Activated naive CD4-positive, alpha-beta T cell treated with anti-CD3 and anti-CD28 coated beads, Interleukin-2, amount 50 U/mL, for 16 hours (primary cell): ENCODE measurements around the gene CDK7.
"Not testable (repeated sequence)": the region's sequence is repeated elsewhere in the genome, so short reads cannot be mapped to it uniquely, and the experiment has no call there.

Experiments
- DNase-seq: peaks from one replicate; pipeline ENCODE4 v3.0.0-alpha.2; 2020

Gene CDK7

DNA sequence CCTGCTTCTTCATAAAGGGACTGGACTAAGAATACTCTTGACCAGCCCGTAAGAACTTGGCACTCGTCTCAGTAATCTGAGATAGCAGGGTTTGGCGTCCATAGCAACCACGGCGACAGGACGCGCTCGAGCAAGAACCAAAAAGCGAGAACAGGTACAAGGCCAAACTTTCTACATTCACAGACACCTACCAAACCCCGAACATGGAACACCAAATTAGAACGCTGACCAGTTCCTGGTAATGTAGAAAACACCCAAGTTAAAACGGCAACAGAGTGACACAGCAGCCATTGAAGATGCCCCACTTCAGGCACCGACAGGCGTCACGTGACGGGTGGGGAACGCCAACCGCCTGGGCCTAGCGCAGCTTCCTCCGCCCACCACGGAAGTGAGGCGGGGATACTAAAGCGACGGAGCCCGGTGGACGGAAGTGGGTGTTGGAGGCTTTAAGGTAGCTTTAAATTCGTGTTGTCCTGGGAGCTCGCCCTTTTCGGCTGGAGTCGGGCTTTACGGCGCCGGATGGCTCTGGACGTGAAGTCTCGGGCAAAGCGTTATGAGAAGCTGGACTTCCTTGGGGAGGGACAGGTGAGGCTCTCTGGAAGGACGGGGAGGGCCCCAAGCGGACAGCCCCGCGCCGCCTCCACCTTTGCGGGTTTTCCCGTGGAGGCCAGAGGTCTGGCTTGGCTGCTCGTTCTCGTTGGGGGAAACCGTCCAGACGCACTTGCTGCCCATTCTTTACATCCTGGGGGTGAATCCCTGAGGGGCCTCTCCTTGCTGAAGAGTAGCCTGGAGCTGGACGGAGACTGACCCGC is at the start of gene CDK7:
Gene CDK7, plus strand, starts transcription at position 430 of the 812 bp plus-strand sequence. Its CDS starts 90 bp downstream, at position 520.
- peak; percentile 94 for DNase-seq

DNA sequence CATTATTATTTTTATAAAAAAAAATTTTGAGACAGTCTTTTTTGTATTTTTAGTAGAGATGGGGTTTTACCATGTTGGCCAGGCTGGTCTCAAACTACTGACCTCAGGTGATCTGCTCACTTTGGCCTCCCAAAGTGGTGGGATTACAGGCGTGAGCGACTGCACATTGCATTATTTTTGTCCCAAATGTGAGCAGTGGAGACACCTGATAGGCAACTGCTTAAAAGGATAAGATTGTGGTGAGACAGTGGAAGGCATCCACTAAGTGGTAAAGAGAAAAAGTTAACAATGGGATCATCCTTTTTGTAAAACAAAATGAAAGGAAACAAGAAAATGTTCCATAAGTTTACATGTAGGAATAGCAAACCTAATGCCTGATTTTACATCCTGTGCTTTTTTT is 47.3 kb upstream of the CDK7 start:
- no peak for DNase-seq

DNA sequence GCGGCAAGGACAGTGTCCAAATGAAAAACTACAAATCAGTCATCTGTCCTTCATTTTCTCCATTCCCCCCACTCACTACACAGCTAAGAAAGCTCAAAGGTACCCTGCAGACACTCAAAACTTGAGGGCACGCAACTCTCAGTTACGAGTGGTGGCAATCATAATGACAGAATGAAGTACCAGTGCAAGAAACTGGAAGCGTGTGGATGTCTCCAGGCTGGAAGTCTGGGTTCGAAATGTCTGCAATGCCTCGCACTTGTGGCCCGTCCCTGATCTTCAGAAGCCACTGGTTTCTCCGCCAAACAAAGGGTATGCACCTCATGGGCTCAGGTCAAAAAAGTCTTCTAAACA is 45.9 kb upstream of the CDK7 start:
- DNase-seq: no peak

GRCh38 chr5:69189162-69190086 is 45.3 kb upstream of the CDK7 start, which contains the start of gene CENPH:
TSS of gene CENPH (plus strand) at chr5:69189583. CDS start at chr5:69189635, 52 bp downstream.
- DNase-seq: peak; percentile 89

GRCh38 chr5:69202497-69202896 is 32.2 kb upstream of the CDK7 start:
- DNase-seq: no peak

GRCh38 chr5:69206528-69207190 is 28.0 kb upstream of the CDK7 start:
- no peak for DNase-seq

DNA sequence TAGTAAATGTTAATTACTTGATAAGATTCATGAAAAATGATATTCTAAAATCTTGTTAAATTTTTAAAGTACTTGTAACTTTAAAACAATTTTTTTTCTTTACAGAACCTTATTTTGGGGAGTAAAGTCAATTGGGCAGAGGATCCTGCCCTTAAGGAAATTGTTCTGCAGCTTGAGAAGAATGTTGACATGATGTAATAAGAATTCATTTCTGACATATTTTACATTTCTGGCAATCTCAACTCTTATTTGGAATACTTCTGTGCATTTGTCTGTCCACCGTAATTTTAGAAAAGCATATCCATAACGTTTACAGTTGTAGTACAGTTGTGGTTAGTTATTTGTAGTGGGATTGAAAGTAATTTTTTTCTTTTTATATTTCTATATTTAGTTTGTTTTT is 25.1 kb upstream of the CDK7 start:
- no peak for DNase-seq

GRCh38 chr5:69211200-69211599 is 23.5 kb upstream of the CDK7 start:
- no peak for DNase-seq

GRCh38 chr5:69212022-69212421 is 22.7 kb upstream of the CDK7 start:
- DNase-seq: no peak

DNA sequence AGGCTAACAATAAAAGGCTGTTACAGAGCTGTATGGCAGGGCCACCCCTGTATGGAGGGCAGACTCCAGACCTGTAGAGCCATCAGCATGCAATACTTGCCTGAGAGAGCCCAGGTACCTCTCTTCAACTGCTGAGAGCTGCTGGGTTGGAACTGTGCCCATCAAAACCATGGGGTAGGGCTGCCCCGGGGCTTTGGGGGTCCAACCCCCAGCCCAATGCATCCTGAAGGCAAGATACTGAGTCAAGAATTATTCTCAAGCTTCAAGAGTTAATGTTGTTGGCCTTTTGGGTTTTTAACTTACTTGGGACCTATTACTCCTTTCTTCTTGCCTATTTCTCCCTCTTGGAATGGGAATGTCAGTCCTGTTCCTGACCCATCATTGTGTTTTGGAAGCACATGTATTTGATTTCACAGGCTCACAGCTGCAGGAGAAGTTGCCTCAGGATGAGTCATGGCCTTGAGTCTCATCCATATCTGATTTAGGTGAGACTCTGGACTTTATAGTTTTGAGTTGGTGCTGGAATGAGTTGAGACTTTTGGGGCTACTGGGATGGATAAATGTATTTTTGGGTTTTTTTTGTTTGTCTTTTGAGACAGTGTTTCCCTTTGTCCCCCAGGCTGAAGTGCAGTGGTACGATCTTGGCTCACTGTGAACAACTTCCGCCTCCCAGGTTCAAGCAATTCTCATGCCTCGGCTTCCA is 21.0 kb upstream of the CDK7 start:
- no peak for DNase-seq

GRCh38 chr5:69217151-69217511 is 17.6 kb upstream of the CDK7 start:
- DNase-seq: no peak

- peak; percentile 90 for DNase-seq
These were observed 16.8 kb upstream of the CDK7 start for GRCh38 chr5:69217548-69218526.

GRCh38 chr5:69219939-69220338 is 14.7 kb upstream of the CDK7 start:
- DNase-seq: no peak

DNA sequence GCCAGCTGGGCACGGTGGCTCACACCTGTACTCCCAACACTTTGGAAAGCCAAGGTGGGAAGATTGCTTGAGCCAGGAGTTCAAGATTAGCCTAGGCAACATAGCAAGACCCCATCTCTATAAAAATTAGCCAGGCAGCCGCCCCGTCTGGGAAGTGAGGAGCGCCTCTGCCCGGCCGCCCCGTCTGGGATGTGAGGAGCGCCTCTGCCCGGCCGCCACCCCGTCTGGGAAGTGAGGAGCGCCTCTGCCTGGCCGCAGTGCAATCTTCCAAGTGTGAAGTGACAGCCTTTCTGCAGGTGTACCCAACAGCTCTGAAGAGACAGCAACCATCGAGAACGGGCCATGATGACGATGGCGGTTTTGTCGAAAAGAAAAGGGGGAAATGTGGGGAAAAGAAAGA is 14.3 kb upstream of the CDK7 start:
- not testable (repeated sequence) for DNase-seq

DNA sequence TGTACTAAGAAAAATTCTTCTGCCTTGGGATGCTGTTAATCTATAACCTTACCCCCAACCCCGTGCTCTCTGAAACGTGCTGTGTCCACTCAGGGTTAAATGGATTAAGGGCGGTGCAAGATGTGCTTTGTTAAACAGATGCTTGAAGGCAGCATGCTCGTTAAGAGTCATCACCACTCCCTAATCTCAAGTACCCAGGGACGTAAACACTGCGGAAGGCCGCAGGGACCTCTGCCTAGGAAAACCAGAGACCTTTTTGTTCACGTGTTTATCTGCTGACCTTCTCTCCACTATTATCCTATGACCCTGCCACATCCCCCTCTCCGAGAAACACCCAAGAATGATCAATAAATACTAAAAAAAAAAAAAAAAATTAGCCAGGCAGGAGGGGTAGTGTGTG is 13.9 kb upstream of the CDK7 start:
- not testable (repeated sequence) for DNase-seq

DNA sequence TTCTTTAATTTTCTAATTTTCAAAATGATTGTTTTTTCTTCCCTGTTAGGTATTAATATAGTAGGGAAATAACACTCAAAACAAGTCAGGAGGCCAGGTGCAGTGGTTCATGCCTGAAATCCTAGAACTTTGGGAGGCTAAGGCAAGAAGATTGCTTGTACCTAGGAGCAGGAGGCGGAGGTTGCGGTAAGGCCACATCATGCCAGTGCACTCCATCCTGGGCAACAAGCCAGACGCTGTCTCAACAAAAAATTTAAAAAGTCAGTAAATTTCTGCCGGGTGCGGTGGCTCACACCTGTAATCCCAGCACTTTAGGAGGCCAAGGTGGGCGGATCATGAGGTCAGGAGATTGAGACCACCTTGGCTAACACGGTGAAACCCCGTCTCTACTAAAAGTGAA is 10.2 kb upstream of the CDK7 start:
- DNase-seq: no peak

DNA sequence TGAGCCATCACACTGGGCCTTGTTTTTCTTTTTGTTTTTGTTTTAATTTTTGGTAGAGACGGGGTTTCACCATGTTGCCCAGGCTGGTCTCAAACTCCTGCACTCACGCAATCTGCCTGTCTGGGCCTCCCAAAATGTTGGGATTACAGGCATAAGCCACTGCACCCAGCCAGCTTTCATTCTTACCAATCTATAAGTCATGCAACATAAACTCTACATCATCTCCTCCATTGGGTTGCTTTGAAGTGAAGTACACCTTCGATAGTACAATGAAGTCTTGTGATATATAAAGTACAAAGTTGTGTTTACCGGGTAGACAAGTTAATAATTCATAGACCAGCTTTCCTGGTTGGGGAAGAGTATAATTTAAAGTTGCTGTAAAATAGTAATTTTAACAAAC is 8.8 kb upstream of the CDK7 start:
- no peak for DNase-seq

GRCh38 chr5:69230181-69230580 is 4.5 kb upstream of the CDK7 start:
- no peak for DNase-seq

GRCh38 chr5:69231281-69231680 is 3.4 kb upstream of the CDK7 start:
- DNase-seq: no peak

DNA sequence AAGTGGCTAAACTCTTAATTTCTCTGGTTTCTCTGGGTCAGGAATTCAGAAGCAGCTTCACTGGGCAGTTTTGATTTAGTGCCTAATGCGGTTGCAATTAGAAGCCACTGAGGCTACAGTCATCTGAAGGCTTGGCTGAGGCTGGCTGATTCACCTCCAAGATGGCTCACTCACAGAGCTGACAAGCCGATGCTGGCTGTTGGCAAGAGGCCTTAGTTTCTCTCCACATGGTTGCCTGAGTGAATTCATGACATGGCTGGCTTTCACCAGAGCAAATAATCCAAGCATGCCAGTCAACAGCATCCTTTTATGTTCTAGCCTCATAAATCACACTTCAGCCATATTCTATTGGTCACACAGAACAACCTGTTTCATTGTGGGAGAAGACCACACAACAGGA is 2.8 kb upstream of the CDK7 start:
- no peak for DNase-seq

- DNase-seq: not testable (repeated sequence)
These were observed 2.0 kb downstream of the CDK7 start for GRCh38 chr5:69236733-69237132.

- DNase-seq: no peak
These were observed 3.2 kb downstream of the CDK7 start for GRCh38 chr5:69237877-69238276.
